Measurements from ENCODE around the gene LRIG1.

- TF ChIP-seq POLR2AphosphoS5 (IDR thresholded peaks at IDR 0.05; ENCODE audit: low read depth) = no peak
- TF ChIP-seq CTCF (IDR thresholded peaks at IDR 0.05; ENCODE audit: insufficient read depth, low read length) = no peak
Observed at GRCh38 chr3:66366747-66367146, 134.1 kb downstream of the LRIG1 start.
